GM18520 (cell line): ENCODE results near the gene NAA16.
"Not testable (repeated sequence)": the region's sequence is repeated elsewhere in the genome, so short reads cannot be mapped to it uniquely, and the experiment has no call there.

Experiments used
- ATAC-seq: cut with Tn5 transposase; IDR thresholded peaks from one replicate; pipeline ENCODE4 v1.9.1; 2021; ENCODE audit not compliant: unreplicated experiment

NAA16 gene

DNA sequence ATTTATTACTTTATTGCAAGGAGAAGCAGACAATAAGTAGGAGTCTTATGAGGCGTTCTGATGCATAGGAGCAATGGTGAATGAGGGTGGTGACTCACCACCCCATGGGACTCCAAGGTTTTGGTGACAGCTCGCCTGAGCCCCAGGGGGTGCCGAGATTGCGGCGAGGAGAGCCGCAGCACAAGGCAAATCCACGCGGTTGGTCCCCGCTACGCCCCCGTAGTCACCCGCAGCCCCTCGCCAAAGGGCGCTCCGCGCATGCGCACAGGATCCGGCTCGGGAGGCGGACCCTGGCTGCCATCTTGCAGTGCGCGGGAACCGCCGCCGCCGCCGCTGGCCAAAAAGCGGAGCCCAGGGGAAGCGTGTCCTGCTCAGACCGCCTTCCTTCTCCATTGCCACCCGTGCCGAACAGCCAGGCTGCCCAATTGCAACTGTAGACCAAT lies at the start of gene NAA16:
Gene NAA16 (plus strand): TSS at position 305 of the 443 bp plus-strand sequence. CDS start 262 bp downstream, outside the sequence.
- ATAC-seq = peak; percentile 49

DNA sequence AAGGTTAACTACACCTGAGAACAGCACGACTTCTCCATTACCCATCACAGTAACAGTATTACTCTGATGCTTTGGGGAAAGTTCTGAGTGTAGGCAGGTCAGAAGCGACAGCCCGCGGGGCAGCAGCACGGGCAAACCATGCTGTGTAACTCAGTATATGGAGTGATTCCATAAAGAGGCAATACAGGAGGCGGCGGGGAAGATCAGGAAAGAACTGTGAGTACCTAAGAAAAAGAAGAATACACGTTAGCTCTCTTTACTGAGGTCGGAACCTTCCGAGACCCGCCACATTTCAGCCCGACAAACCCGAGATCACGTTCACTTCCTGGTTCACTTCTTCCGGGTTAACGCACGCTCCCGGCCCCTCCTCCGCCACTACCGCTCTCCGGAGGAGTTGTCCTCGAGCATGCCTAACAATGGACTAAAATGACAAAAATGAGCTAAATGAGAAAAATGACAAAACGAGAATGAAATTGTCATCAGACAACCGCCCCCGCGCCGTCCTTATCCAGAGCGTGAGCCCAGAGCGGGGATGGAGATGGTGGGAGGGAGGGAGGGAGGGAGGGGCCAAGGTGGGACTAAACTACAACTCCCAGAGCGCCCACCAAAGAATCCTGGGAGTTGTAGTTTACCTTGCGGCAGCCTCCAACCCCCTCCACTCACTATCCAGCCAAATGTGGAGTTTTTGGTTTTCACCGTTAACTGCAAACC lies 47.7 kb upstream of the NAA16 start, which contains the start of gene MTRF1:
Gene MTRF1 (minus strand): TSS at position 316 of the 711 bp plus-strand sequence. CDS start 2,669 bp downstream, outside the sequence.
- ATAC-seq = peak; percentile 80

DNA sequence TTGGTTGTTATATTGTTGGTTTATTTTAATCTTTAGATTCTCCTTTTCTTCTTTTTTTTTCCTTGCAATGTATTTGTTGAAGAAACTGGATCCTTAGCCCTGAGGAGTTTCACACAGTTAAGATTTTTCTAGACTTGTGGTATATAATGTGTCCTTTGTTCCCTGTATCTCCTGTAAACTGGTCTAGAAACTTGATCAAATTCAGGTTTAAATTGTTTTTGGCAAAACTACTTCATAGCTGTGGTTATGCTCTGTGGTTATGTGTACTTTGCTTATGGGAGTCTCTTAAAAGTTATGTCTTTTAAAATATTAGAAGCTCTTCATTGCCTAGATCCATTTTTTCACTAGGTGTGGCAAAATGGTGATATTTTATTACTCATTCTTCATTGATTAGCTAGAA lies 44.0 kb upstream of the NAA16 start:
- no peak for ATAC-seq

DNA sequence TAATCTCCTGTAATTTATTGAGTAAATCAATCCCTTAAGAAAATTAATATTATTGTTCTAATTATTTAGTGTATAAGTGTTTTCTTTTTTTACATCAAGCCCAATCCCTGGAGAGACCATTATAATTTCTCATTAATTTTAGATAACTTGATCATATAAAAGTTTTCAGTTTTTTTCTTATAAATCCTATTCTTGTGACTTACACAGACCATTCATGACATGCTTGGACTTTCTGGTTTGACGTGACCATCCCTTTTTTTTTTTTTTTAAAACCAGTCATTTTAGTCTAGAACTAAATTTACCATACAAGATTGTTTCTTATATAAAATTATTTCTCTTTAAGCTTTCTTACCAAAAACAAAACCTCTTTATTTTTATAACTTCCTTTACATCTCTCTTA lies 42.3 kb upstream of the NAA16 start:
- no peak for ATAC-seq

DNA sequence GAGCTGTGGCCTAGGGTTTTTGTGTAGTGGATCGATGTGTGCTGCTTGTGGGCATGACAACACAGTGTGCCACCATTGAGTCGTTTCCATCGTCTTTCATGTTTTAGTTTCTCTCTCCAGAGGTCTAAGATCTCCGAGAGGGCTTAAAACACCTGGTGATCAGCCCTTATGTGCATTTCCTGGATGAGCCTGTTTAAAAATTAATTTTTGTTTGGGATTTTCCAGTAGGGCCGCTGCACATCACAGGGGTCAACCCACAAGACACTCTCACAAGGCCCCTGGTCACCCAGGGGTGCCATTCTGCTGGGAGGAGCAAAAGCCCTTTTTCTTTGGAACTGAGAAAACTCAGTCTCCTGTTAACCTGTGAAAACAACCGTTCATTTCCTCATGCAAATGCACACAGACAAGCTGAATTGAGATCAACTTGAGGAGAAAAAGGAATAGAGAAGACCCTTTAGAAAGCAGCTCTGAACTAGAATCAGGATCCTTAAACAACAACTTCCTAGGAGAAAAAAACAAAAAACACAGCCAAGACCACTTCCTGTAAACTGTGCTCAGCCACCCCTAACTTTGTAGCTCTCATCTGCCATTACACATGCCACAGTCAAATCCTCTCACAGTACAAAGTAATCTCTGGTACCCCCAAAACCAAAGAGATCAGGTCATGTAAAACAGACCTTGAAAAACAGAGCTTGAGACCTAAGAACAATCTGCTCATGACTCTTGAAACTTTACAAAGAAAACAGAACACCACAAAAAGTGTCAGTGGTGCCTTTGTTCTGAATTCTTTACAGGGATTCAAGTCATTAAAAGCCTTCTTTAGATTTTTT lies 39.4 kb upstream of the NAA16 start:
- no peak for ATAC-seq

DNA sequence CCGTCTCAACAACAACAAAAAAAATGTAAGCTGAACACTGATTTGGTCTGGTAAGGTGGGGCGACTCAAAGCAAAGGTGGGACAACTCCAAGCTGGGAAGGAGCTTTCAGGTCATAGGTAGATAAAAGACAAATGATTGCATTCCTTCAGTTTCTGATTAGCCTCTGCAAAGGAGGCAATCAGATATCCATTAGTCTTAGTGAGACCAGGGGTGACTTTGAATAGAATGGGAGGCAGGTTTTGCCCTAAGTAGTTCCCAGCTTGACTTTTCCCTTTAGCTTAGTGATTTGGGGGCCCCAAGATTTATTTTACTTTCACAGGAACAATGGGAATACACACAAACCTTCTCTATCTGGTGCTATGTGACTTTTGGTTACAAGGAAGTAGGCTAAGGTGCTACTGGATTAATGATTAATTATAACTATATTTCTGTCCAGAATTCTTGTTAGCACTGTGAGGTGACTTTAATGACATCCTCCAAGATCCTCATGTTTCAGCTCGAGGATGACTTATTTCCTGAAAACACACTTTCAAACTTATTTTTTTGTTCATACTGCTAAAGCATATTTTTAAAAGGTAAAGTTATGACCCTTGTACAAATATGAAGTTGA lies 37.1 kb upstream of the NAA16 start:
- ATAC-seq = no peak

DNA sequence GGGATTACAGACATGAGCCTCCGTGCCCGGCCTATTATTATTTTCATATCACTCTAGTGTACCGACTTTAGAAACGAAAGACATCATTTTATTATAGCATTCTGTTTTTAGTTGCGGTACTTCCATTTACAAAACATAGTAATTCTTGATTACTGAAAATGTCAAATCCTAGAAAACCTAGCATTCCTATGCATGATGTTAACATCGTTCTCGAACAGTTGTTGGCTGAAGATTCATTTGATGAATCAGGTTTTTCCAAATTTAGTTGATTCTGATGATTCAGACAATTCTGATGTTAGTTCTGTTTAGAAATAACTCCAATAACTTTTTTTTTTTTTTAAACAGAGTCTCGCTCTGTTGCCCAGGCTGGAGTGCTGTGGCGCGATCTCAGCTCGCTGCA lies 36.2 kb upstream of the NAA16 start:
- no peak for ATAC-seq

DNA sequence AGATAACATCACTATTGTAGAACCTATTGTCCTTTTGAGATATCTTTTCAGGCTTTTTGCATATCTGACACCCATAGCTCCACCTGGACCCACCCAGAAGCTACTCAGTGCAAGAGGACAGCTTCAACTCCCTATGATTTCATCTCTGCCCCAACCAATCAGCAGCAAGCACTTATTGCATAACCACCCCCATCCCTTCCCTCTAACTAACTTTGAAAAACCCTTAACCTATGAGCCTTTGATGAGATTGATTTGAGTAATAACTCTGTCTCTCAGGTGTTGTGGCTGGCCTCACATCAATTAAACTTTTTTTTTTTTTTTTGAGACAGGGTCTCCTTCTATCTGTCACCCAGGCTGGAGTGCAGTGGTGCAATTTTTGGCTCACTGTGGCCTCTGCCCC lies 34.2 kb upstream of the NAA16 start:
- ATAC-seq = no peak

DNA sequence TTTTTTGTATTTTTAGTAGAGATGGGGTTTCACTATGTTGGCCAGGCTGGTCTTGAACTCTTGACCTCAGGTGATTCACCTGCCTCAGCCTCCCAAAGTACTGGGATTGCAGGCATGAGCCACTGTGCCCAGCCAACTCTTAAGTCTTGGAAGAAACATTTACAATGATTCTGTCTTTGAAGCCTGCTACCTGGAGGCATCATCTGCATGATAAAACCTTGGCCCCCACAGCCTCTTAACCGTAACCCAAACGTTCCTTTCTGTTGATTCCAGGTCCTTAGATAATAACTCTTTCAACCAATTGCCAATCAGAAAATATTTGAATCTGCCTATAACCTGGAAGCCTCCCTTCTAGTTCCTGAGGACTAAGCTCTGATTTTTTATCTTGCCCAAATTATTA lies 31.9 kb upstream of the NAA16 start:
- ATAC-seq = not testable (repeated sequence)

DNA sequence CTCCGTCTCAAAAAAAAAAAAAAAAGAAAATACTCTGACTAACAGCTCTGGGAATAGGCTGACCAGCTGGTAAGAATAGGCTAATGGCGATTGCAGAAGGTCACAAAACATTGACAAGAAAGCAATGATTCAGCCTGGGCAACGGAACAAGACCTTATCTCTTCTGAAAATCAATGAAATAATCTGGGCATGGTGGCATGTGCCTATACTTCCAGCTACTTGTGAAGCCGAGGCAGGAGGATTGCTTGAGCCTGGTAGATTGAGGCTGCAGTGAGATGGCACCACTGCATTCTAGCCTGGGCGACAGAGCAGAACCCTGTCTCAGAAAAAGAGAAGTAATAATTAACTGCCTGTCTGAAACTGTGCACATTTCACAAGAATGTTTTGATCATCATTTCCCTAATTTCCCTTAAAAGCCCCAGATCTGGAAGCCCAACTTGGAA lies 28.9 kb upstream of the NAA16 start:
- no peak for ATAC-seq

DNA sequence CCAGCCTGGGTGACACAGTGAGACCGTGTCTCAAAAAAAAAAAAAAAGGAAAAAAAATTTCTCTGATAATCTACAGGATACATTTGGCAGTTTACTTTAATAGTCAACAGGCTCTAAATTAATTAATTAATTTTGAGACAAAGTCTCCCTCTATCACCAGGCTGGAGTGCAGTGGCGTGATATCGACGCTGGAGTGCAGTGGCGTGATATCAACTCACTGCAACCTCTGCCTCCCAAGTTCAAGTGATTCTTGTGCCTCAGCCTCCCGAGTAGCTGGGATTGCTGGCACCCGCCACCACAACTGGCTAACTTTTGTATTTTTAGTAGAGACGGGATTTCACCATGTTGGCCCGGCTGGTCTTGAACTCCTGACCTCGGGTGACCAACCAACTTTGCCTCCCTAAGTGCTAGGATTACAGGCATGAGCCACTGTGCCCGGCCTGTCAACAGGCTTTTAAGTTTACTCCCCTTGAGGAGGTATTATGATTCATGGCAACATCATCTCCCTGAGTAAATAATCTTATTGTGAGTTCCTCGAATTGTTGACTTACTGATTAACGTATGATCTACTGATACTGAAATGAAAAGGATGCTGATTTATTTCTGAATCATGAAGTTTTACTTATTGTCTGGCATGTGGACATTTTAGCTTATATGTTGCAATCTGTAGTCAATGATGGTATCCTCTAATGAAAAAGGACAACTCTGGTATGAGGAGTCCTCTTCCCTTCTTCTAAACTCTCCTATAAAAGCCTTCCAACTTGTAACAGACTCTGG lies 26.4 kb upstream of the NAA16 start:
- ATAC-seq = no peak

DNA sequence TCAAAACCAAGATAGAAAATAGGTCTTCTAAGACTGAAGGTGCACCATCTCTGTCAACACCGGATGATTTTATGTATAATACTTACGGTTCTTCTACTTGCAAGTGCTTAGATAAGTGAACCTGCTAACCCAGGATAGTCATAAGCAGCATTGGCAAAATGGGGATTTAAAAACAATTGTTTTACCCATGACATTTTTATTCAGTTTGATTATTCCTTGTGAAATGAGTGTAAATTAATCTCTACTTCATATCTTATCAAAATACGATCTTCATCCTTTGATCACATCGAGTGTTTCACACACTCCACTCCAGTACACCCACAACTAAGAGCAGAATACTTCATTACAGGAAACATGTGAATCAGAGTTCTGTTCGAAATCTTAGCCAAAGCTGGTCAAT lies 24.7 kb upstream of the NAA16 start:
- no peak for ATAC-seq

DNA sequence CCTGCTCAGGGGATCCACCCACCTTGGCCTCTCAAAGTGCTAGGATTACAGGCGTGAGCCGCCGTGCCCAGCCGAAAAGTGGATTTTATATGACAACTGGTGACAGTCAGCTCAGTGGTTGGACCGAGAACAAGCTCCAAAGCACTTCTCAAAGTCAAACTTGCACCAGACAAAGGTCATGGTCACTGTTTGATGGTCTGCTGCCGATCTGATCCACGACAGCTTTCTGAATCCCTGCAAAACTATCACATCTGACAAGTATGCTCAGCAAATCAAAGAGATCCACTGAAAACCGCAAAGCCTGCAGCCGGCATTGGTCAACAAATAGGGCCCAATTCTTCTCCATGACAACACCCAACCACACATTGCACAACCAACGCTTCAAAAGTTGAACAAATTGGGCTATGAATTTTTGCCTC lies 21.6 kb upstream of the NAA16 start:
- ATAC-seq = no peak

DNA sequence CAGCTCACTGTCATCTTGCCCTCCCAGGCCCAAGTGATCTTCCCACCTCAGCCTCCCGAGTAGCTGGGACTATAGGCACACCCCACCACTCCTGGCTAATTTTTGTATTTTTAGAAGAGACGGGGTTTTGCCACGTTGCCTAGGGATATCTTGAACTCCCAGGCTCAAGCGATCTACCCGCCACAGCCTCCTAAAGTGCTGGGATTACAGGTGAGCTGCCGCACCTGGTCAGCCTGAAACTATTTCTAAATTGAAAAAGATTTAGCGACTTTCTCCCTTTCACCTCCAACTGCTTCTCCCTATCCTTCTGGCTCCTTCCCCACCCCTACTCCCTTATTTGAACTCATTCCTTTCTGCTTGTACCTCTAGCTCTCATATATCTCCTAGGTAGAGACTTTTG lies 19.8 kb upstream of the NAA16 start:
- no peak for ATAC-seq

DNA sequence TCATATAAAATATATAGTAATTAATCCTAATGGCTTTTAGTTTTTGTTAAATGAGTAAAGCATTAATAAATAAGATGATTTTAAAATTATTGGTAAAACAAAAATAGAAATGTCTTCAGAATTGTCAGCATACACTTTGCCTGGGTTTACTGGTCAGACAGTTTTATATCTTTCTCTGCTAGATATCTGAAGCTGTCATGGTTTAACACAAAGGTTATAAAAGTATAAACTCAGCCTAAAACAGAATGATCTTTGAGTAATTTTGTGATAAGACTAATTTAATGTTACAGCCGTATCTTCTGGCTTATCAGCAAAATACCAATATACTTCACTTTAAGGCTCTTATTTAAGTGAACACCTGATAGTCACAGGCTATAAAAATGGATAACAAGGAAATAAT lies 17.8 kb upstream of the NAA16 start:
- no peak for ATAC-seq

DNA sequence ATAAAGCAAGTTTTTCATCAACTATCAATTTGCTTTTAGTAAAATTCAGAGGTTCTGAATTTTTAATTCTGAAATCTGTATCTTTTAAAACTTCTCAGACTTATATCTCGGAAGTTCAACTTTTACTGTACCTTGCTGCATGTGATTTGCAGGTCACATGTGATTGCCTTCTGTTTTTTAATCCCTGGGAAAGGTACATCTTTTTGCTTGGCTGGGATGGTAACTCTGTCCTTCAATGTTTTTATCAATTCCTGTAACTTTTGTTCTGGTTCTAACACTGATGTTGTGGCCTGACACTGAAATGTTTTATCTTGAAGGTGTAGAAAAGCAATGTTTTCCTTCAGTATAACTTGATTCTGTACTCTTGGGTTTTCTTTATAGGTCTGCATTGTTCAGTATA lies 16.2 kb upstream of the NAA16 start:
- ATAC-seq = no peak

DNA sequence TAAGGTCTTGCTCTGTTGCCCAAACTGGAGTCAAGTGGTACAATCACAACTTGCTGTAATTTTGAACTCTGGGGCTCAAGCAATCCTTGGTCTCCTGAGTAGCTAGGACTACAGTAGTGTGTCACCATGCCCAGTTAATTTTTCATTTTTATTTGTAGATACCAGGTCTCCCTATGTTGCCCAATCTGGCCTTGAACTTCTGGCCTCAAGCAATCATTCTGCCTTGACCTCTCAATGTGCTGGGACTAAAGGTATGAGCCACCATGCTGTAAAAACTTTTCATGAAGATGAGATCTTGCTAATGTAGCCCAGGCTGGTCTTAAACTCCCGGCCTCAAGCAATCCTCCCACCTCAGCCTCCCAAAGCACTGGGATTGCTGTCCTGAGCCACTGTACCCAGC lies 15.1 kb upstream of the NAA16 start:
- no peak for ATAC-seq

DNA sequence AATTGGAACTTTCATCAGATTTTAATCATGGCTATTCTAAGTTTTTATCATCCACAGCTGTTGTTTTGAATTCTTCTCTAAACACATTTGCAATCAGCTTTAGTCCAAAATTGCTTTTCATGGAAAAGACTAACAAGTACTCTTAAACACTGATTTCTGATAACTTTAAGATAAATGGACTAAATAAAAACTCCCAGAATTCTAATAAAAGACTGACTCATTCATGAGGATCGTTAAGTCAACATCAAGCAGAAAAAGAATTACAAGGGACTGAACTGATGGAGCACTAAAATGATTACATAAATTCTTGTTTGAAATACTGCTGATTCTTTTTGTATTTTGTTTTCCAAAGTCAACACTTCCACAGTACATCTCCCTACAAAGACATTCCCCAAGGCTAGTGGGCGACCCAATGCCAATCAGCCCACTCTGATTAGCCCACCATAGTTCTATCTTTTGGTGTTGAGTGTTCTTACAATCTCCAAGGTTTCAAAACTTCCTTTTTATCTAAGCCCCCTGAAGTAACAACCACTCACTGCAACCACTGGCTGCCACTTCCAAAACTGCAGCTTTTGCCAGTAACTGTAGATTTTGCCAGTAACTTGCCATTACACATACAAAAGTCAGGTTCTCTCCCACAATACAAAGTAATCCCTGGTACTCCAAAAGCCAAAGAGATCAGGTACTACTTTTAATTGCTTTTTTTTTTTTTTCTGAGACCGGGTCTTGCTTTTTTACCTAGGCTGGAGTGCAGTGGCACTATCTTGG lies 14.0 kb upstream of the NAA16 start:
- no peak for ATAC-seq

DNA sequence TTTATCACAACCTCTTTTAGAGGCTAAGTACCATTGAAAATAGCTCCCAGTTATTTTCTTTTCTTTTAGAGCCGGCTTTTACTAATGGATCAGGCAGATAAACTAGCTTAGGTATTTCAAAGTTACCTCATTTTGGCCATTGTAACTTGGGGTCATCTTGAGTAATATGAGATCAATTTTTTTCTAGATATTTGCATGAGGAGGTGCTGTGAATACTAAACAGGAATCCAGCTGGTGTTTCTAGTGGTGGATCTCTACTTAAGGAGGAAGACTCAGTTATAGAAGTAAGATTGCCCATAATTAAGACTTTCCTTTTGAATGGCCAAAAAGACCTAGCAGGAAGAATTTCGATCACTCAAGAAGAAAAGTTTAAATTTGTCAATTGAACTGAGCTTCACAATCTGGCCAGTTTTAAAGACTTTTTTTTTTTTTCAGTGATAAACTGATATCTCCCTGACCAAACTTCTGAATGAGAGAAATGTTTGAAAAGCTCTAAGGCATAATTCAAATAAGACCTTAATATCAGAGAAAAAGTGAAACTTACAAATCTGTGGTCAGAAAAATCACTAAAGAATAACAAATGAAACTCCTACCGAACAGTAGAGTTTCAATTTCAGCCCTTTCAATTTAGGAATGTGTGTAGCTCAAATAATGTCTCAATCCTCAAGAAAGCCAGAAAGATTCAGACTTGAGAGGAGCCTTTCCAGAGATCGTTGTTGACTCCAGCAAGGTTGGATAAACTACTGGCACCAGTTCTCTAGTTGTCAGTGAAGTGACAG lies 11.6 kb upstream of the NAA16 start:
- ATAC-seq = no peak
